Measurements from ENCODE around the gene PMPCA. TPM values are rescaled to one million over a fixed set of nuclear protein-coding genes. Genes with fewer than 3 reads are reported as not detected.

Gene PMPCA
- total RNA-seq, 6 experiments from 2014 or later, result 49.6 to 64.9 (median 52.8) TPM

DNA sequence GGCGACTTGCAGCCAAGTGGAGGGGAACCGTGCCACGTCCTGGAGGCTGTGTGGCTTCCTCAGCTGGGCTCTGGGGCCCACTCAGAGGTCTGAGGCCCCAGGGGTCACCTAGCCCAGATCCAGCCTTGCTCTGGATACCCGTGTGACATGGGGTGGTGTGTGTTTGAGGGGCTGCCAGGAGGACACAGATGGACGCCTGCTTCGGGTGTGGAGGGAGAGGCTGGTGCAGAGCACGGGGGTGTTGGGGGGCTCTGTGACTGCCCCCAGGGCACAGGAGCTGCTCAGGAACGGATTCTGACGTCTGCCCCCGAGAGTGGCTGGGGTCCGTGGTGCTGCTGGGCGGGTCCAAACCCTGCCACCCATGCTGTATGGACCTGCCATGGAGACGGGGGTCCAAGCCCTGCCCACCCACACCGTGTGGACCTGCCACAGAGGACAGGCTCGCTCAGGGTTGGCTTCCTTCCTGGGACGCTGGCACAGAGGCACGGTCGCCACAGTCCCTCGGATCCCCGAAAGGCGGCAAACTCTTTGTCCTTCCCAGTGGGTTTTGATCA is 18.7 kb downstream of the PMPCA start:
- Histone ChIP-seq H3K9me3 (no peaks in the 10 kb centered on the region), H3K4me1 (no peaks in the 10 kb centered on the region), H3K27ac (no peak overlapping the region), H3K27me3 (no peaks in the 10 kb centered on the region), H3K36me3 (peaks cover 0 to 21% (median 7%) of the 10 kb centered on the region in 4 donors), H3K4me3 (no peak overlapping the region)
- DNase-seq (no peak), ATAC-seq (no peak)
- TF ChIP-seq, protein P1, sequence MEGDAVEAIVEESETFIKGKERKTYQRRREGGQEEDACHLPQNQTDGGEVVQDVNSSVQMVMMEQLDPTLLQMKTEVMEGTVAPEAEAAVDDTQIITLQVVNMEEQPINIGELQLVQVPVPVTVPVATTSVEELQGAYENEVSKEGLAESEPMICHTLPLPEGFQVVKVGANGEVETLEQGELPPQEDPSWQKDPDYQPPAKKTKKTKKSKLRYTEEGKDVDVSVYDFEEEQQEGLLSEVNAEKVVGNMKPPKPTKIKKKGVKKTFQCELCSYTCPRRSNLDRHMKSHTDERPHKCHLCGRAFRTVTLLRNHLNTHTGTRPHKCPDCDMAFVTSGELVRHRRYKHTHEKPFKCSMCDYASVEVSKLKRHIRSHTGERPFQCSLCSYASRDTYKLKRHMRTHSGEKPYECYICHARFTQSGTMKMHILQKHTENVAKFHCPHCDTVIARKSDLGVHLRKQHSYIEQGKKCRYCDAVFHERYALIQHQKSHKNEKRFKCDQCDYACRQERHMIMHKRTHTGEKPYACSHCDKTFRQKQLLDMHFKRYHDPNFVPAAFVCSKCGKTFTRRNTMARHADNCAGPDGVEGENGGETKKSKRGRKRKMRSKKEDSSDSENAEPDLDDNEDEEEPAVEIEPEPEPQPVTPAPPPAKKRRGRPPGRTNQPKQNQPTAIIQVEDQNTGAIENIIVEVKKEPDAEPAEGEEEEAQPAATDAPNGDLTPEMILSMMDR (IDR thresholded peaks at IDR 0.05), result no peak
- TF ChIP-seq POLR2A (IDR thresholded peaks at IDR 0.05), result no peak
- 85% methylated on average over 4 of the region's 21 CpGs for WGBS (ENCODE audit: insufficient coverage, low coverage, low lambda C conversion rate, missing lambda C conversion rate)
- intact Hi-C loops (cut with DNase I), result no loop called here

DNA sequence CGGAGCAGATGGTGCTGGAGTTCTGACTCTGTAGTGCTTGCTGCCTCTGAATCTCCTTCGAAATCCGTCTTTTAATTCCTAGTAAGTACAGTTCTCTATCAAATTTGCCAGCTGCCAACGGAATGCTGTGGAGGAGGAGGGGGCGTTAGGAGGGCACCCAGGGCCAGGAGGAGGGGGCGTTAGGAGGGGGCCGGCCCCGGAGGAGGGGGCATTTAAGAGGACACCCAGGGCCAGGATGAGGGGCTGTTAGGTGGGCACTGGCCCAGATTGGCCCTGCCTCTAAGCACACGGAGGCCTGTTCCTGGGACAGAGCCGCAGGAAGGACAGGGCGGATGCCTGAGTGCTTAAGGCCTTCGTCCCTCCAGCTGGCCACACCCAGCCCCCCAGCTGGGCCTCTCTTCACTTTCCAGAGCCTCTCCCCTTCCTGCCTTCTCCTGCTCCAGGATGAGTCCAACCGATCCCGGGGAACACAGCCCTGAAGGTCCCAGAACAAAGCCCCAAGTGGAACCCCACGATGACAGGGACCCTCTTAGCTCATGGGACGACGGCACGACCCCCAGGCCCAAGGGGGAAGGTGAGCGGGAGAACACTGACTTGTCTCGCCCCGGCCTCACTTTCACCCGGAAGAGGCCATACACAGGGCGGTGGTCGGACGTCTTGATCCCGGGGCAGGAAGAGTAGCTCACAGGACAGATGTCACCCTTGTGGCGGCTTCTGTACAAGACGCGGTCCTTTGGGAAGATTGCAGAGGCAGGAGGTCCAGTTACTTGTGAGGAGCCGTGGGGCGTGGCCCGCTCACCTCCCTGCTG is 19.4 kb downstream of the PMPCA start:
- WGBS (ENCODE audit: insufficient coverage, low coverage, low lambda C conversion rate, missing lambda C conversion rate), result 75% methylated on average over 8 of the region's 32 CpGs
- no peaks in the 10 kb centered on the region for H3K9me3 ChIP-seq
- H3K4me1 ChIP-seq, result no peaks in the 10 kb centered on the region
- H3K36me3 ChIP-seq, result peaks cover 0 to 14% (median 3%) of the 10 kb centered on the region in 4 donors
- ATAC-seq, result peak in 1 of 4 donors; percentile 14
- TF ChIP-seq POLR2A (IDR thresholded peaks at IDR 0.05), result no peak
- TF ChIP-seq, protein P1 (IDR thresholded peaks at IDR 0.05), result no peak
- DNase-seq, result no peak
- no peak overlapping the region for H3K4me3 ChIP-seq
- H3K27me3 ChIP-seq, result no peaks in the 10 kb centered on the region
- H3K27ac ChIP-seq, result no peak overlapping the region
- intact Hi-C loops (cut with DNase I), result no loop called here

DNA sequence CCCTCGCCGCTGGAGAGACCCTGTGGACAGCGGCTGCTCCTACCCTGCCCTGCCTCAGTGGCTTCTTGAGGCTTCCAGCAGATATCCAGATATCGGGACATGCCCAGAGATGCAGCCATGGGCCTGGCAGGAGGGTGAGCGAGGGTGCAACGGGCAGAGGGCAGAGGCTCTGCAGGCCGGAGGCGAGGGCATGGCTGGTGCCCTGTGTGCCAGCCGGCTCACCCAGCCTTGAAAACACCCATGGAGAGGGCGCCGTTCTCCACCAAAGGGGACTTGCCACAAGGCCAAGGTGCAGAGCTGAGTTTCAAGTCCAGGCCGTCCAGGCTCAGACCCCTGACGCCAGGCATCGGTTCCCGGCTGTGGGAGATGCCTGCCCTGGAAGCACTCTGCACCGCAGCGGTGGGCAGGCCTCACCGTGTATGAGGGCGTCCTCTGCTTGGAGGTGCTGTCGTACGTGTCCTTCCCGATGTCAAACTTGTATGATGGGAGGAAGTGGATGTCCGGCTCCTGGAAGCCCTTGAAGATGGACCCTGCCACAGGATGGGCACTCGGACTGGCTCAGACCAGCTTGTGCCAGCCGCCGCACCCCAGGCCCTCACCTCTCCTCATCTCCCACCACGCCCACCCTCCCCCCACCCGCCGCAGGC is 20.3 kb downstream of the PMPCA start:
- no peak overlapping the region for H3K4me3 ChIP-seq
- DNase-seq, result no peak
- WGBS (ENCODE audit: insufficient coverage, low coverage, low lambda C conversion rate, missing lambda C conversion rate), result no CpG with 5 or more reads among the region's 29 CpGs
- no peaks in the 10 kb centered on the region for H3K27me3 ChIP-seq
- peaks cover 0 to 13% (median 3%) of the 10 kb centered on the region in 4 donors for H3K36me3 ChIP-seq
- peak in 1 of 4 donors; percentile 16 for ATAC-seq
- no peaks in the 10 kb centered on the region for H3K9me3 ChIP-seq
- TF ChIP-seq POLR2A (IDR thresholded peaks at IDR 0.05), result no peak
- TF ChIP-seq, protein P1 (IDR thresholded peaks at IDR 0.05), result no peak
- no peaks in the 10 kb centered on the region for H3K4me1 ChIP-seq
- H3K27ac ChIP-seq, result no peak overlapping the region
- intact Hi-C loops (cut with DNase I), result no loop called here

DNA sequence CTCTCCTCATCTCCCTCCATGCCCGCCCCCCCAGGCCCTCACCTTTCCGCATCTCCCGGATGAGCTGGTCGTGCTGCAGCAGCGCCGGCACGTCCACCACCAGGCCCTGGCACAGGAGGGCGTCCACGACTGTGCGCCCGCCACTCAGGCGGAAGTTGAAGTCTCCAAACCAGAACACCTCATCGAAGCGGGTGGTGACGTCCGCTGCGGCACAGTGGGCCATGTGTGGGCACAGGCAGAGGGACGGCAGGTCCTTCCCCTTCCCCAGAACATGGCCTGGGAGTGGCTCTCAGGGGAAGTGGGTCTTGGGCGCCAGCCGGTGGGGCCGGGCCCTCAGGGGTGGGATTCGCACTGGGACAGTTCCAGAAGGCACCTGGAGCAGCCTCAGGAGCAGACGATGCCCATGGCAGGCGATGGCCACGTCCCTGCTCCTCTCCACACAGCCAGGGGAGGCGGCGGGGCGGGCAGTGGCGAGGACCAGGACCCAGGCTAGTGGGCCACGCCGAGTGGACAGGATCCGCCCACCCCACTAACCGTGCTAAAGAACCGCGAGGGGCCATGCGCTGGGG is 21.4 kb downstream of the PMPCA start:
- DNase-seq (no peak), ATAC-seq (no peak)
- Histone ChIP-seq H3K4me3 (no peak overlapping the region), H3K36me3 (peaks cover 0 to 13% (median 3%) of the 10 kb centered on the region in 4 donors), H3K4me1 (peaks cover 0 to under 1% (median 0%) of the 10 kb centered on the region in 4 donors), H3K27ac (no peak overlapping the region), H3K27me3 (no peaks in the 10 kb centered on the region), H3K9me3 (no peaks in the 10 kb centered on the region)
- intact Hi-C loops (cut with DNase I), result no loop called here
- 88% methylated on average over 13 of the region's 36 CpGs for WGBS (ENCODE audit: insufficient coverage, low coverage, low lambda C conversion rate, missing lambda C conversion rate)
- TF ChIP-seq, protein P1 (IDR thresholded peaks at IDR 0.05), result no peak
- TF ChIP-seq POLR2A (IDR thresholded peaks at IDR 0.05), result no peak
